Head of caudate nucleus (tissue), 42 donors: ENCODE results near the gene CEP41.

Experiments used
- DNase-seq, 42 donors: peaks; one replicate each; pipeline versions ENCODE4 v3.0.0 to v3.0.0-alpha.2; 2020 to 2021; ENCODE audit warnings: mixed read lengths in 7 of 42
- intact Hi-C: fragments of 100-400 bp; cut with DNase I; formaldehyde crosslinking; loops from one replicate; pipeline ENCODE4 v1.15.0; 2022

The CEP41 gene

DNA sequence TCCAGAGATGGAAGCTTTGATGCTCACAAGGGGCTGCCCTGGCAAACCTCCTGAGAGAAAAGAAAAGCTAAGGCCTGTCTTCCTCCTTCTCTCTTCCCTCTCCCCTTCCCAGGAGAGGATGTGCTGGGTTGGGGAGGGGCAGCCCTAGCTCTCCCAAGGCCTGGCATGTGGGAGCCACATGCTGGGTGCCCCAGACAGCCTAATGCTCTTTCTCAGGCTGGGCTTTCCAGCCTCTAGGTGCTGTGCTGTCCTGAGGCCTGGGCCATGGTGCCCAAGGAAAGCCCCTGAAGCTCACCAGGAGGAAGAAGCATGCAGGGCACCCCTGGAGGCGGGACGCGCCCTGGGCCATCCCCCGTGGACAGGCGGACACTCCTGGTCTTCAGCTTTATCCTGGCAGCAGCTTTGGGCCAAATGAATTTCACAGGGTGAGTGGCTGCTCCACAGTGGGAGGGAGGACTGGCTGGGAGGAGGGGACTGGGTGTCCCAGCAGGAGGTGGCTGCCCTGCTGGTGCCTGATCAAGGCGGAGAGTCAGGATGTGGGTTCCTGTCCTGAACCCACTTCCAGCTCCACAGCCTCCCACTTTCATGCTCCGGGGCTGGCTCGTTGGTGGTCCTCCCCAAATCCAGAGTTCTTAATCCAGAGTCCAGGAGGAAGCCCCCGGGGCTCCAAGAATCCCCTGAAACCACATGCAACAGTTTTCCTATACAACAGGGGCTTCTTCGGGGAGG, 94.5 kb downstream of the CEP41 start:
- intact Hi-C loops = no loop called here
- DNase-seq = no peak

DNA sequence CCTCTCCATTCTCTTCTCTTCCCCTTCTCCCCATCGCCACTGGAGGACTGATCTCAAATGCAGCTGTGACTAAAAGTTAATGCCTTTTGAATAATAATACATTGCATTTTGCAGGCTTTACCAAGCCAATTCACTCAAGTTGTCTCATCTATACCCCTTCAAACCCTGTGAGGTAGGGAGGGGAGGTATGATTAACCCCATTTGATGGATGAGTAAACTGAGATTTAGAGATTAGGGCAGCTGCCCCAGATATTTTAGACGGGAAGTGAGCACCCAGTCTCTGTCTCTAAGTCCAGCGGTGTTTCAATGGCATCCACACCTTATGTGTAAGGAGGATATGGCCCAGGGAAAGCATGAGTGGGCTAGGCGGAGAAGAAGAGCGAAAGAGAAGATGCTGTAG, 95.1 kb downstream of the CEP41 start:
- DNase-seq = no peak
- intact Hi-C loops = no loop called here

- peak in 3 of 42 donors; percentile 10 to 30 (median 15) for DNase-seq
- intact Hi-C loops = no loop called here
Observed at GRCh38 chr7:130345136-130345535, 95.7 kb downstream of the CEP41 start.

- no peak for DNase-seq
- intact Hi-C loops = no loop called here
Observed at GRCh38 chr7:130344271-130344866, 96.4 kb downstream of the CEP41 start, which contains the start of gene CPA5. TSS of gene CPA5 (plus strand) at chr7:130344816. CDS start at chr7:130346486, 1,670 bp downstream.
